Measurements from ENCODE around the gene TEX264.

Gene TEX264

GRCh38 chr3:51700403-51700802, 29.4 kb downstream of the TEX264 start:
- no peak for DNase-seq

GRCh38 chr3:51702156-51702555, 31.1 kb downstream of the TEX264 start:
- DNase-seq, result no peak

DNA sequence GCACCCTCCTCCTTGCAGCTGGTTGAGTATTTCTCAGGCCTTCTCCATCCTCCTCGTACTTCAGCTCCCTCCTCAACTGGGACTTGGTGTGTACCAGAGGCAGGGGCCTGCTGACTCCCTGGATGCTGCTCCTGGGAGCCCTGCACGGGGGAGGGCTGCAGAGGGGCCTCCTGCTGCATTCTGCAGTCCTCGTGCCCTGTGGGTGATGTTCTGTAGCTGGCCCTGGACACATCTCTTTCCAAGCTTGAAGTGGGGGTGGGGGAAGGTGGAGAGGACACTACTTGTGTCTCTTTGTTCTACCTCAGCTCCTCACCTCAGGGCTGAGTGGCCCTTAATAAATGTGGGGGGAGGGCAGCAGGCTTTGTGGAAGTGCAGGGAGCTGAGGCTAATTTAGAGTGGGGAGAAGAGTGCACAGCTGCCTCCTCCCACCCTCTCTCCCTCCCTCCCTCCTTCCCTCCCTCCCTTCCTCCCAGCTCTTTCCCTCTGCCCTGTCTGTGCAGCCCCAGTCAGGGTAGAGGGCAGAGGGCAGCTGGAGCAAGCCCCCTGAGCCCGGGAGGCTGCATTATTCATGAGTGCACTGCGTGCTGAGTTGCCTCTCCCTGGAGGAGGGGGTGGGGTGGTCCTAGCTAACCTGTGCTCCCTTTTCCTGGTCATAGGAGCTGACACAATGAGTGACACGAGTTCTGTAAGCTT, 32.2 kb downstream of the TEX264 start:
- no peak for DNase-seq

- no peak for DNase-seq
These were observed 32.9 kb downstream of the TEX264 start for GRCh38 chr3:51703761-51704510.

GRCh38 chr3:51704511-51704950, 33.5 kb downstream of the TEX264 start:
- DNase-seq, result no peak

GRCh38 chr3:51705276-51706020, 34.4 kb downstream of the TEX264 start:
- DNase-seq, result no peak

DNA sequence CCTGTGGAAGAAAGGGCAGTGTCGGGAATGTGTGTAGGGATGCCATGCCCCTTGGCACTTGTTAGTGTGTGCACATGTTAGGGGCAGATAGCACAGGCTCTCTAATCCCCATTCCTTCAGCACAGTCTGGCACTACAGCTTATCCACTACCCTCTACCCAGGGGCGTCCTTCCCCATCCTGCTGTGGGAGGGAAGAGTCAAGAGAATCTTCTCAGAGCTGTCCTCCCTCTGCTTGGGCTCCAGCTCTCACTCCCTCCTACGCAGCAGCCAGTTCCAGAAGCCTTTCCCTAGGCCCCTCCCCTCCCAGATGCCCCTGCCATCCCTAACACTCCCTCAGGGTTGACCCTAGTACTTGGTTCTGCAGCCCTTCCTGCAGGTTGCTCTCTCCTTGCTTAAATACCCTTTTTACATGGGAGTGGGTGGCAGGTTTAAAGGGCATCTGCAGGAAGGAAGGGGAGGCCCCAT, 35.0 kb downstream of the TEX264 start:
- no peak for DNase-seq

- DNase-seq, result peak in 1 of 2 donors; percentile 9
These were observed 36.0 kb downstream of the TEX264 start, which contains the start of gene GRM2 for GRCh38 chr3:51706788-51707731. Gene GRM2 (plus strand): TSS chr3:51707068. CDS start chr3:51708984, 1,916 bp downstream.

GRCh38 chr3:51708216-51708845, 37.3 kb downstream of the TEX264 start:
- DNase-seq, result no peak

- DNase-seq, result no peak
These were observed 38.0 kb downstream of the TEX264 start for GRCh38 chr3:51709004-51709420.

- no peak for DNase-seq
These were observed 38.6 kb downstream of the TEX264 start for GRCh38 chr3:51709675-51710074.

- no peak for DNase-seq
These were observed 39.7 kb downstream of the TEX264 start for GRCh38 chr3:51710631-51711351.

GRCh38 chr3:51711352-51712037, 40.4 kb downstream of the TEX264 start:
- no peak for DNase-seq

- DNase-seq, result no peak
These were observed 41.0 kb downstream of the TEX264 start for GRCh38 chr3:51712038-51712420.

- DNase-seq, result no peak
These were observed 41.5 kb downstream of the TEX264 start for GRCh38 chr3:51712511-51712931.

GRCh38 chr3:51712963-51713362, 41.9 kb downstream of the TEX264 start:
- no peak for DNase-seq

- no peak for DNase-seq
These were observed 44.4 kb downstream of the TEX264 start for GRCh38 chr3:51715231-51715976.

GRCh38 chr3:51715977-51716294, 44.9 kb downstream of the TEX264 start:
- DNase-seq, result no peak

- no peak for DNase-seq
These were observed 45.8 kb downstream of the TEX264 start for GRCh38 chr3:51716805-51717204.

- no peak for DNase-seq
These were observed 46.4 kb downstream of the TEX264 start for GRCh38 chr3:51717446-51717845.
